ENCODE results near the gene GLT8D2.
"Not testable (repeated sequence)": the region's sequence is repeated elsewhere in the genome, so short reads cannot be mapped to it uniquely, and the experiment has no call there.

The GLT8D2 gene

DNA sequence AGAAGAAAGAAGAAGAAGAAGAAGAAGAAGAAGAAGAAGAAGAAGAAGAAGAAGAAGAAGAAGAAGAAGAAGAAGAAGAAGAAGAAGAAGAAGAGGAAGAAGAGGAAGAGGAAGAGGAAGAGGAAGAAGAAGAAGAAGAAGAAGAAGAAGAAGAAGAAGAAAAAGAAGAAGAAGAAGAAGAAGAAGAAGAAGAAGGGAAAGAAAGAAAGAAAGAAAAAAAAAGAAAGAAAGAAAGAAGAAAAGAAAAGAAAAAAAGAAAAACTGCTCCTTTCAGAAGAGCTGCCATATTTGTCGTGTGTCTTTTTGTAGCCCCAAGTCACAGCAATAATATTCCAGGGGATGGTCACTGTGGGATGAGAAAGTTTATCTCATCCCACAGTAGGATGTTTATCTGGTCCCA, 28.1 kb downstream of the GLT8D2 start:
- H2BK5ac ChIP-seq (ENCODE audit: low read depth, low read length, poor library complexity); H2BK120ac ChIP-seq (ENCODE audit: insufficient read depth, low read length, poor library complexity); H2AK5ac ChIP-seq (ENCODE audit: low read length); DNase-seq; H3K27me3 ChIP-seq (ENCODE audit: insufficient read depth, low read length); H4K8ac ChIP-seq (ENCODE audit: low read depth, low read length); H4K91ac ChIP-seq (ENCODE audit: low read depth, low read length); H2AFZ ChIP-seq (ENCODE audit: insufficient read depth, low read length, poor library complexity); H3K23ac ChIP-seq (ENCODE audit: low read length); H3K14ac ChIP-seq (ENCODE audit: low read length); H3K4me3 ChIP-seq (ENCODE audit: low read depth, low read length); H3K36me3 ChIP-seq (ENCODE audit: control insufficient read depth in 1 of 2, insufficient read depth in 2 of 2, low read length in 2 of 2); H3K9me3 ChIP-seq (ENCODE audit: insufficient read depth, low read depth, low read length); H3K4me2 ChIP-seq (ENCODE audit: low read length); H3K4ac ChIP-seq (ENCODE audit: low read depth, low read length); H3K9ac ChIP-seq (ENCODE audit: low read length); H3K4me1 ChIP-seq (ENCODE audit: control insufficient read depth in 1 of 2, insufficient read depth in 2 of 2, low read length in 2 of 2); H4K12ac ChIP-seq (ENCODE audit: low read depth, low read length); H3K79me2 ChIP-seq (ENCODE audit: control insufficient read depth, insufficient read depth, low read length, poor library complexity); H3K79me1 ChIP-seq (ENCODE audit: low read length); H2BK12ac ChIP-seq (ENCODE audit: low read length); H3K18ac ChIP-seq (ENCODE audit: low read length); H3K27ac ChIP-seq (ENCODE audit: low read depth, low read length): not testable (repeated sequence)
- no CpG with 5 or more reads among the region's 1 CpG for WGBS (ENCODE audit: extremely low coverage, insufficient coverage, insufficient read length)

DNA sequence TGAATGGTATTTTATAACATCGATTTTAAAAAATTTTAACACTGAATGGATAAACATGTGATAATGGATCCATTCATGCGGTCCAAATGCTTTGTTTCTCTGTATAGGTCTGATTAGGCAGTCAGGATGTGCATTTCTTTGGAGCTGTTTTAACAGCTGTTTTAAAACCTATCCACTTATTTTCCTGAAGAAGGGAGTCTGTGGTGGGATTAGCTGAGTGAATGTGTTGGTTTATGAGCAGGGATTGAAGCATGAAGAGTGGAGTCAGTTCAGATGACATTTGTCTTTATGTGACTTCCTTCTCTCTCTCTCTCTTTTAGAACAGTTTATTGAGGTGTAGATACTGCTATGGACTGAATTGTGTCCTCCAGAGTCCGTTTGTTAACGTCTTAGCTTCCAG, 37.7 kb downstream of the GLT8D2 start:
- H3K14ac ChIP-seq (ENCODE audit: low read length) = no peak overlapping the region
- H2AK5ac ChIP-seq (ENCODE audit: low read length) = no peak overlapping the region
- no peaks in the 10 kb centered on the region for H3K79me1 ChIP-seq (ENCODE audit: low read length)
- no peaks in the 10 kb centered on the region for H3K9me3 ChIP-seq (ENCODE audit: insufficient read depth, low read depth, low read length)
- H3K4me3 ChIP-seq (ENCODE audit: low read depth, low read length) = no peak overlapping the region
- H2BK12ac ChIP-seq (ENCODE audit: low read length) = no peak overlapping the region
- no peak overlapping the region for H3K4me2 ChIP-seq (ENCODE audit: low read length)
- WGBS (ENCODE audit: extremely low coverage, insufficient coverage, insufficient read length) = no CpG with 5 or more reads among the region's 4 CpGs
- no peak overlapping the region for H4K91ac ChIP-seq (ENCODE audit: low read depth, low read length)
- H3K27me3 ChIP-seq (ENCODE audit: insufficient read depth, low read length) = no peaks in the 10 kb centered on the region
- no peak overlapping the region for H3K27ac ChIP-seq (ENCODE audit: low read depth, low read length)
- no peaks in the 10 kb centered on the region for H3K36me3 ChIP-seq (ENCODE audit: control insufficient read depth in 1 of 2, insufficient read depth in 2 of 2, low read length in 2 of 2)
- no peak overlapping the region for H3K4ac ChIP-seq (ENCODE audit: low read depth, low read length)
- H2AFZ ChIP-seq (ENCODE audit: insufficient read depth, low read length, poor library complexity) = no peak overlapping the region
- no peak for DNase-seq
- no peak overlapping the region for H4K8ac ChIP-seq (ENCODE audit: low read depth, low read length)
- H4K12ac ChIP-seq (ENCODE audit: low read depth, low read length) = no peak overlapping the region
- no peaks in the 10 kb centered on the region for H3K79me2 ChIP-seq (ENCODE audit: control insufficient read depth, insufficient read depth, low read length, poor library complexity)
- no peak overlapping the region for H3K23ac ChIP-seq (ENCODE audit: low read length)
- no peak overlapping the region for H3K18ac ChIP-seq (ENCODE audit: low read length)
- H3K4me1 ChIP-seq (ENCODE audit: control insufficient read depth in 1 of 2, insufficient read depth in 2 of 2, low read length in 2 of 2) = no peaks in the 10 kb centered on the region
- no peak overlapping the region for H2BK5ac ChIP-seq (ENCODE audit: low read depth, low read length, poor library complexity)
- H3K9ac ChIP-seq (ENCODE audit: low read length) = no peak overlapping the region
- no peak overlapping the region for H2BK120ac ChIP-seq (ENCODE audit: insufficient read depth, low read length, poor library complexity)

- H3K18ac ChIP-seq (ENCODE audit: low read length) = no peak overlapping the region
- no peak overlapping the region for H3K4ac ChIP-seq (ENCODE audit: low read depth, low read length)
- no peaks in the 10 kb centered on the region for H3K4me1 ChIP-seq (ENCODE audit: control insufficient read depth in 1 of 2, insufficient read depth in 2 of 2, low read length in 2 of 2)
- H3K23ac ChIP-seq (ENCODE audit: low read length) = no peak overlapping the region
- no peak overlapping the region for H2BK5ac ChIP-seq (ENCODE audit: low read depth, low read length, poor library complexity)
- no peak overlapping the region for H2AK5ac ChIP-seq (ENCODE audit: low read length)
- H3K79me2 ChIP-seq (ENCODE audit: control insufficient read depth, insufficient read depth, low read length, poor library complexity) = no peaks in the 10 kb centered on the region
- H2AFZ ChIP-seq (ENCODE audit: insufficient read depth, low read length, poor library complexity) = no peak overlapping the region
- DNase-seq = no peak
- H3K14ac ChIP-seq (ENCODE audit: low read length) = no peak overlapping the region
- H3K36me3 ChIP-seq (ENCODE audit: control insufficient read depth in 1 of 2, insufficient read depth in 2 of 2, low read length in 2 of 2) = no peaks in the 10 kb centered on the region
- H4K12ac ChIP-seq (ENCODE audit: low read depth, low read length) = no peak overlapping the region
- H4K8ac ChIP-seq (ENCODE audit: low read depth, low read length) = no peak overlapping the region
- no peak overlapping the region for H2BK120ac ChIP-seq (ENCODE audit: insufficient read depth, low read length, poor library complexity)
- H4K91ac ChIP-seq (ENCODE audit: low read depth, low read length) = no peak overlapping the region
- H3K4me2 ChIP-seq (ENCODE audit: low read length) = no peak overlapping the region
- no peaks in the 10 kb centered on the region for H3K27me3 ChIP-seq (ENCODE audit: insufficient read depth, low read length)
- no peak overlapping the region for H2BK12ac ChIP-seq (ENCODE audit: low read length)
- no peaks in the 10 kb centered on the region for H3K9me3 ChIP-seq (ENCODE audit: insufficient read depth, low read depth, low read length)
- no peaks in the 10 kb centered on the region for H3K79me1 ChIP-seq (ENCODE audit: low read length)
- no peak overlapping the region for H3K4me3 ChIP-seq (ENCODE audit: low read depth, low read length)
- no CpG with 5 or more reads among the region's 6 CpGs for WGBS (ENCODE audit: extremely low coverage, insufficient coverage, insufficient read length)
- no peak overlapping the region for H3K27ac ChIP-seq (ENCODE audit: low read depth, low read length)
- no peak overlapping the region for H3K9ac ChIP-seq (ENCODE audit: low read length)
These were observed 38.7 kb downstream of the GLT8D2 start for GRCh38 chr12:104011253-104011652.

GRCh38 chr12:104010606-104011169, 39.3 kb downstream of the GLT8D2 start:
- H3K79me2 ChIP-seq (ENCODE audit: control insufficient read depth, insufficient read depth, low read length, poor library complexity) = no peaks in the 10 kb centered on the region
- H3K23ac ChIP-seq (ENCODE audit: low read length) = no peak overlapping the region
- H2AFZ ChIP-seq (ENCODE audit: insufficient read depth, low read length, poor library complexity) = no peak overlapping the region
- no peak overlapping the region for H3K9ac ChIP-seq (ENCODE audit: low read length)
- H2AK5ac ChIP-seq (ENCODE audit: low read length) = no peak overlapping the region
- H4K12ac ChIP-seq (ENCODE audit: low read depth, low read length) = no peak overlapping the region
- no peak overlapping the region for H2BK120ac ChIP-seq (ENCODE audit: insufficient read depth, low read length, poor library complexity)
- no CpG with 5 or more reads among the region's 2 CpGs for WGBS (ENCODE audit: extremely low coverage, insufficient coverage, insufficient read length)
- H3K18ac ChIP-seq (ENCODE audit: low read length) = no peak overlapping the region
- H2BK12ac ChIP-seq (ENCODE audit: low read length) = no peak overlapping the region
- no peak overlapping the region for H3K4ac ChIP-seq (ENCODE audit: low read depth, low read length)
- no peak overlapping the region for H3K27ac ChIP-seq (ENCODE audit: low read depth, low read length)
- no peaks in the 10 kb centered on the region for H3K79me1 ChIP-seq (ENCODE audit: low read length)
- no peaks in the 10 kb centered on the region for H3K4me1 ChIP-seq (ENCODE audit: control insufficient read depth in 1 of 2, insufficient read depth in 2 of 2, low read length in 2 of 2)
- no peak overlapping the region for H3K4me3 ChIP-seq (ENCODE audit: low read depth, low read length)
- no peaks in the 10 kb centered on the region for H3K27me3 ChIP-seq (ENCODE audit: insufficient read depth, low read length)
- H4K8ac ChIP-seq (ENCODE audit: low read depth, low read length) = no peak overlapping the region
- no peak overlapping the region for H3K14ac ChIP-seq (ENCODE audit: low read length)
- H3K36me3 ChIP-seq (ENCODE audit: control insufficient read depth in 1 of 2, insufficient read depth in 2 of 2, low read length in 2 of 2) = no peaks in the 10 kb centered on the region
- no peak overlapping the region for H2BK5ac ChIP-seq (ENCODE audit: low read depth, low read length, poor library complexity)
- no peak overlapping the region for H4K91ac ChIP-seq (ENCODE audit: low read depth, low read length)
- no peak overlapping the region for H3K4me2 ChIP-seq (ENCODE audit: low read length)
- H3K9me3 ChIP-seq (ENCODE audit: insufficient read depth, low read depth, low read length) = no peaks in the 10 kb centered on the region
- DNase-seq = no peak
